VCaP (cell line): Measurements from ENCODE around the gene PCSK6.
A peak's percentile ranks its signal among the peaks of the same experiment; 100 is the strongest.

Experiments used
- H3K27ac ChIP-seq: fragments of 450-650 bp; 2 replicates; pipeline ENCODE4 v1.5.1; 2017
- CTCF ChIP-seq: fragments of 450-650 bp; conservative IDR thresholded peaks from 2 replicates; pipeline ENCODE4 v1.5.1; 2017; ENCODE audit warnings: mild to moderate bottlenecking, moderate library complexity

The PCSK6 gene

DNA sequence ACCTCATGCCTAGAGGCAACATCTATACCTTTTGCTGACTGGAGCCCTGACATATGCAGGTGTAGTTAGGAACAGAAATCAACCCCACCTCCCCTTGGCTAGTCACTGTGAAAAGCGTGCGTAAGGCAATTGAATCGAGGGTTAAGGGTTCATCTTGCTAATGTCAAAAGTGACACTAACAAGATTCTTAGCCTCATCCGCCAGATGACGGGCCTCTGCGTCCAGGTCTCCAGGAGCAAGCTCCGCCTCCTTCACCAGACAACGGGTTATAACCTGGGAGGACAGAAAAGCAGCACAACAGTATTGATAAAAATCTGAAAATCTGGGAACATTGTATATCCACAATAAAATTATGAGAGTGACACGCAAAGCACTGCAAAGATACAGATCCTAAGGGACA is 216.9 kb downstream of the PCSK6 start:
- H3K27ac ChIP-seq, result no peak overlapping the region
- TF ChIP-seq CTCF, result no peak

DNA sequence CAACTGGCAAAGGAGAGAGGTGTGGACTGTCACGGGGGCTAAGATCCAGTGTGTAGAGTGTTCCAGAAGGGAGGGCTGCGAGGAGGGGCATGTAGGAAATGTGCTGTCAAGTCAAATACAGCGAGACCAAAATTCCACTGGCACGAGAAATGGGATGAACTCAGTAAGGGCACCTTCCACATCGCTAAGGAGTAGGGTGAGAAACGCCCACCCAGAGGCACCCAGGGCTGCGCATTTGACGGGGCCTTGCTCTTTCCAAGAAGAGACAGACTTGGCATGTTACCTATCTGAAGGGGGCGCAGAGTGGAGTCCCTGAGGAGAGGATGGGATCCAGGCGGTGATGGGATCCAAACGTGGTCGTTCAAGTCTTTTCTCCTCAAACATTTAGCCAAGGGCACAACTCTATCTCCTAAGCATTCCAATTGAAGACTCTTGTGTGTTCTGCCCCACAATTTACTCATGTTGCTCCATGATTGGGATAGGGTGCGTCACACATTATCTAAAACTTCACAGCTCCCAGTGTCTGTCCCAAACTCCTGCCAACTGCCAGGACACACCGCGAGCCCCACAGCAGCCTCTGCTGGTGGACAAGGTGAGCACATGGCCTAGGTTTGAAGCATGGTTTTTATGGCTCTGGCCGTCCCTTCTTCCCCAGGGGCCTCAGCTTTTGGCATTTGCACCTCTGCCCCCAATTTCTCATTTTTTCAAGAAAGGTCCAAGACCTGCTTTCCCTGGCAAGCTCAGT is 219.9 kb downstream of the PCSK6 start:
- peak; percentile 65 for TF ChIP-seq CTCF
- H3K27ac ChIP-seq, result no peak overlapping the region

- no peak for TF ChIP-seq CTCF
- no peak overlapping the region for H3K27ac ChIP-seq
These were observed 222.0 kb downstream of the PCSK6 start for GRCh38 chr15:101267320-101268104.

GRCh38 chr15:101266787-101267186 is 222.7 kb downstream of the PCSK6 start:
- TF ChIP-seq CTCF, result no peak
- no peak overlapping the region for H3K27ac ChIP-seq

GRCh38 chr15:101266034-101266433 is 223.5 kb downstream of the PCSK6 start:
- H3K27ac ChIP-seq, result no peak overlapping the region
- no peak for TF ChIP-seq CTCF

GRCh38 chr15:101264911-101265641 is 224.4 kb downstream of the PCSK6 start:
- no peak overlapping the region for H3K27ac ChIP-seq

More at GRCh38 chr15:101264911-101265641, 224.4 kb downstream of the PCSK6 start:
- TF ChIP-seq CTCF, result no peak
